Dermis microvascular lymphatic vessel endothelial cell (primary cell): ENCODE measurements around the gene GNG12. TPM values are rescaled to one million over a fixed set of nuclear protein-coding genes. Genes with fewer than 3 reads are reported as not detected.
A peak's percentile ranks its signal among the peaks of the same experiment; 100 is the strongest.

ENCODE experiments used
- DNase-seq, 2 donors: peaks; one replicate each; pipeline versions ENCODE4 v3.0.0 to v3.0.0-alpha.2; 2010; ENCODE audit warnings: low read depth in 2 of 2
- total RNA-seq: library from RNA; depleted of rRNA; stranded (reverse); fragments of >200 nt; gene quantifications from 2 replicates; pipeline ENCODE4 v1.2.1, GENCODE V29; 2014

Gene GNG12
- total RNA-seq, 1 donor from 2014 or later = 144 TPM

- no peak for DNase-seq
Measured at GRCh38 chr1:67755160-67755559, 78.1 kb downstream of the GNG12 start.

GRCh38 chr1:67754526-67754920 lies 78.7 kb downstream of the GNG12 start:
- DNase-seq = peak in 1 of 2 donors; percentile 41

GRCh38 chr1:67753776-67754525 lies 79.3 kb downstream of the GNG12 start:
- DNase-seq = no peak

GRCh38 chr1:67752306-67752705 lies 81.0 kb downstream of the GNG12 start:
- peak; percentile 15 to 85 for DNase-seq

GRCh38 chr1:67750691-67751054 lies 82.6 kb downstream of the GNG12 start:
- no peak for DNase-seq

- DNase-seq = peak; percentile 43 to 79
Measured at GRCh38 chr1:67749844-67750690, 83.2 kb downstream of the GNG12 start.

- no peak for DNase-seq
Measured at GRCh38 chr1:67749263-67749843, 83.9 kb downstream of the GNG12 start.

GRCh38 chr1:67748630-67749029 lies 84.6 kb downstream of the GNG12 start:
- peak; percentile 30 to 52 for DNase-seq

- DNase-seq = no peak
Measured at GRCh38 chr1:67747671-67748546, 85.4 kb downstream of the GNG12 start.

- DNase-seq = no peak
Measured at GRCh38 chr1:67745875-67746698, 87.2 kb downstream of the GNG12 start.

- DNase-seq = no peak
Measured at GRCh38 chr1:67743072-67743725, 90.1 kb downstream of the GNG12 start.

GRCh38 chr1:67741736-67742135 lies 91.5 kb downstream of the GNG12 start:
- no peak for DNase-seq

- DNase-seq = no peak
Measured at GRCh38 chr1:67741121-67741520, 92.1 kb downstream of the GNG12 start.

GRCh38 chr1:67740543-67740942 lies 92.7 kb downstream of the GNG12 start:
- no peak for DNase-seq

GRCh38 chr1:67739361-67739760 lies 93.9 kb downstream of the GNG12 start:
- no peak for DNase-seq

- no peak for DNase-seq
Measured at GRCh38 chr1:67738401-67738800, 94.9 kb downstream of the GNG12 start.

- no peak for DNase-seq
Measured at GRCh38 chr1:67737875-67738274, 95.4 kb downstream of the GNG12 start.

GRCh38 chr1:67736750-67737149 lies 96.5 kb downstream of the GNG12 start:
- DNase-seq = no peak

- peak; percentile 99 for DNase-seq
Measured at GRCh38 chr1:67735806-67736627, 97.2 kb downstream of the GNG12 start.
